DND-41 (cell line): ENCODE results near the gene AKNA.

ENCODE experiments used
- ATAC-seq: fragments of 200-7000 bp; cut with Tn5 transposase; 3 replicates; pipeline ENCODE4 v1.9.1; 2021; ENCODE audit warnings: low read depth; ENCODE audit not compliant: insufficient read depth
- DNase-seq: peaks from one replicate; pipeline ENCODE4 v3.0.0-alpha.2; 2020
- H2AFZ ChIP-seq: 2 replicates; pipeline ENCODE4 v1.6.0; 2012; ENCODE audit warnings: low read depth, low read length
- H3K27ac ChIP-seq: 2 replicates; pipeline ENCODE4 v1.5.1; 2012; ENCODE audit warnings: low read length, inconsistent platforms
- H3K27me3 ChIP-seq: fragments of 200-600 bp; sonication (generic); 2 replicates; pipeline ENCODE4 v1.6.0; 2012; ENCODE audit warnings: low read length, mild to moderate bottlenecking, inconsistent platforms; ENCODE audit not compliant: insufficient read depth, poor library complexity
- H3K36me3 ChIP-seq: 2 replicates; pipeline ENCODE4 v1.5.1; 2012; ENCODE audit warnings: low read length, inconsistent platforms; ENCODE audit not compliant: insufficient read depth
- H3K4me1 ChIP-seq: 2 replicates; pipeline ENCODE4 v1.5.1; 2012; ENCODE audit warnings: mild to moderate bottlenecking, low read length; ENCODE audit not compliant: insufficient read depth
- H3K4me2 ChIP-seq: 2 replicates; pipeline ENCODE4 v1.6.0; 2012; ENCODE audit warnings: mild to moderate bottlenecking, moderate library complexity, low read length, inconsistent platforms; ENCODE audit not compliant: insufficient read depth
- H3K4me3 ChIP-seq, 2 experiments: fragments of 200-600 bp in 1 of 2; shearing (Covaris generic) in 1 of 2; 2 replicates each; pipeline ENCODE4 v1.5.1; 2012 to 2016; ENCODE audit warnings: inconsistent platforms in 2 of 2, low read length in 2 of 2, mild to moderate bottlenecking in 2 of 2, low read depth in 1 of 2, moderate library complexity in 1 of 2
- H3K79me2 ChIP-seq: 2 replicates; pipeline ENCODE4 v1.6.0; 2012; ENCODE audit warnings: low read length, inconsistent platforms; ENCODE audit not compliant: insufficient read depth
- H3K9ac ChIP-seq: 2 replicates; pipeline ENCODE4 v1.6.0; 2012; ENCODE audit warnings: low read depth, mild to moderate bottlenecking, inconsistent platforms, low read length, moderate library complexity
- H3K9me3 ChIP-seq: 2 replicates; pipeline ENCODE4 v1.5.1; 2012; ENCODE audit warnings: low read length, moderate library complexity, mild to moderate bottlenecking, inconsistent platforms; ENCODE audit not compliant: insufficient read depth, severe bottlenecking
- H4K20me1 ChIP-seq: 2 replicates; pipeline ENCODE4 v1.6.0; 2012; ENCODE audit warnings: low read length; ENCODE audit not compliant: insufficient read depth
- CTCF ChIP-seq: IDR thresholded peaks from 2 replicates; pipeline ENCODE4 v1.5.1; 2012; ENCODE audit warnings: borderline replicate concordance, low read length, moderate library complexity, mild to moderate bottlenecking; ENCODE audit not compliant: poor library complexity, severe bottlenecking; ENCODE audit errors: extremely low read depth
- EZH2 ChIP-seq: IDR thresholded peaks from 3 replicates; pipeline ENCODE4 v1.6.1; 2012; ENCODE audit warnings: borderline replicate concordance, low read depth, mild to moderate bottlenecking, moderate library complexity, low read length, inconsistent platforms; ENCODE audit not compliant: severe bottlenecking

AKNA gene

GRCh38 chr9:114363424-114363823 lies 24.4 kb downstream of the AKNA start:
- no peaks in the 10 kb centered on the region for H3K9me3 ChIP-seq
- H3K4me2 ChIP-seq = no peak overlapping the region
- H3K79me2 ChIP-seq = no peaks in the 10 kb centered on the region
- peaks cover 3% of the 10 kb centered on the region; the same call in 1 of the 2 replicates for H4K20me1 ChIP-seq
- no peaks in the 10 kb centered on the region for H3K4me1 ChIP-seq
- no peak overlapping the region for H3K27ac ChIP-seq
- no peak overlapping the region for H3K9ac ChIP-seq
- no peaks in the 10 kb centered on the region for H3K27me3 ChIP-seq
- ATAC-seq (peak; percentile 32; the same call in 1 of the 3 replicates), DNase-seq (no peak)
- peaks cover 96% of the 10 kb centered on the region for H3K36me3 ChIP-seq
- no peak for TF ChIP-seq EZH2
- H3K4me3 ChIP-seq = no peak overlapping the region
- no peak overlapping the region for H2AFZ ChIP-seq

GRCh38 chr9:114362394-114362793 lies 25.4 kb downstream of the AKNA start:
- no peaks in the 10 kb centered on the region for H4K20me1 ChIP-seq
- no peak for DNase-seq
- no peak overlapping the region for H3K9ac ChIP-seq
- H3K27ac ChIP-seq = no peak overlapping the region
- TF ChIP-seq EZH2 = no peak
- no peak for TF ChIP-seq CTCF
- no peak overlapping the region for H3K4me2 ChIP-seq
- no peak overlapping the region for H3K4me3 ChIP-seq
- peaks cover 96% of the 10 kb centered on the region for H3K36me3 ChIP-seq
- H3K79me2 ChIP-seq = no peaks in the 10 kb centered on the region
- no peaks in the 10 kb centered on the region for H3K4me1 ChIP-seq
- no peak overlapping the region for H2AFZ ChIP-seq
- ATAC-seq = no peak
- no peaks in the 10 kb centered on the region for H3K27me3 ChIP-seq
- no peaks in the 10 kb centered on the region for H3K9me3 ChIP-seq

DNA sequence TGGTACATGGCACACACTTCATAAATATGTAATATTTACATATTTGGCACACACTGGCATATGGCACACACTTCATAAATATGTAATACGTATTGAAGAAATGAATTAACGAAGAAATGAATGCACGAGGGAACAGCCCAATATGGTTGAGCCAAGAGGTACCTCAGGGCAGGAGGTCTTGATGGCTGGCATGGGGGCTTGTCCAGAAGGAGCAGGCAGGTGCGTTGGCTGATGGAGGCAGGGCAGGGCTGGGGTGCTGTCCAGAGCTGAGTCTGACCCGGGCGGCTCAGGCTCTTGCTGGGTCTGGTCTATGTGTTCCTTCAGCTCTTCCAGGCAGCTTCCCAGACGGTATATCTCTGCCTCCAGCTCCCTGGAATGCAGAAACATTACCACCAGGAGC lies 26.2 kb downstream of the AKNA start:
- ATAC-seq = no peak
- Histone ChIP-seq H3K27ac (no peak overlapping the region), H3K36me3 (peaks cover 96% of the 10 kb centered on the region), H3K27me3 (no peaks in the 10 kb centered on the region), H3K9ac (no peak overlapping the region), H3K4me1 (no peaks in the 10 kb centered on the region), H3K4me3 (no peak overlapping the region), H4K20me1 (no peaks in the 10 kb centered on the region), H3K79me2 (no peaks in the 10 kb centered on the region), H2AFZ (no peak overlapping the region), H3K4me2 (no peak overlapping the region), H3K9me3 (no peaks in the 10 kb centered on the region)
- TF ChIP-seq EZH2 (no peak), CTCF (no peak)
- no peak for DNase-seq

GRCh38 chr9:114359801-114360200 lies 28.0 kb downstream of the AKNA start:
- Histone ChIP-seq H3K9ac (no peak overlapping the region), H3K4me3 (no peak overlapping the region), H4K20me1 (no peaks in the 10 kb centered on the region), H3K79me2 (no peaks in the 10 kb centered on the region), H3K27me3 (no peaks in the 10 kb centered on the region), H3K9me3 (no peaks in the 10 kb centered on the region), H2AFZ (no peak overlapping the region), H3K36me3 (peaks cover 95% of the 10 kb centered on the region), H3K27ac (no peak overlapping the region; the same call in 1 of the 2 replicates), H3K4me1 (no peaks in the 10 kb centered on the region), H3K4me2 (no peak overlapping the region)
- ATAC-seq (no peak), DNase-seq (no peak)
- no peak for TF ChIP-seq EZH2
- TF ChIP-seq CTCF = no peak
